SK-N-SH (cell line): ENCODE data around the gene NAALADL2. TPM values are rescaled to one million over a fixed set of nuclear protein-coding genes. Genes with fewer than 3 reads are reported as not detected.

Experiments used
- CTCF ChIA-PET: fragments of 300-600, 350-600 bp; formaldehyde crosslinking; extraction: SDS; loops from one replicate; lab custom pipeline; 2021; lab: Yijun Ruan, JAX
- POLR2A ChIA-PET: fragments of 350-600 bp; sonication (Branson Sonifier 250); formaldehyde crosslinking; extraction: SDS; loops from one replicate; lab custom pipeline; 2020; ENCODE audit warnings: antibody characterized with exemption, inconsistent platforms; lab: Yijun Ruan, JAX
- DNase-seq: peaks from one replicate; pipeline ENCODE4 v3.0.0; 2012
- H2AFZ ChIP-seq: fragments of 200-600 bp; sonication (generic); 2 replicates; pipeline ENCODE4 v1.8.1; 2016; ENCODE audit warnings: antibody characterized with exemption, mild to moderate bottlenecking, low read depth
- H3F3A ChIP-seq: fragments of 200-600 bp; sonication (generic); replicated peaks from 2 replicates; pipeline ENCODE3; 2016; ENCODE audit warnings: antibody characterized with exemption, mild to moderate bottlenecking; ENCODE audit not compliant: insufficient read depth
- H3K27ac ChIP-seq, 2 experiments: fragments of 200-500 bp in 1 of 2; fragments of 200-600 bp in 1 of 2; sonication (Bioruptor generic) in 1 of 2; sonication (generic), shearing (Covaris generic) in 1 of 2; 2 replicates each; pipeline versions ENCODE4 v1.5.1 to v1.6.1; 2014 to 2016; ENCODE audit warnings: low read depth in 2 of 2, inconsistent platforms in 1 of 2, low read length in 1 of 2, mild to moderate bottlenecking in 1 of 2, mixed read lengths in 1 of 2
- H3K27me3 ChIP-seq: fragments of 200-600 bp; sonication (generic), shearing (Covaris generic); 2 replicates; pipeline ENCODE4 v1.6.1; 2016; ENCODE audit warnings: mixed run types; ENCODE audit not compliant: insufficient read depth
- H3K36me3 ChIP-seq, 2 experiments: fragments of 200-500 bp in 1 of 2; fragments of 200-600 bp in 1 of 2; sonication (Bioruptor generic) in 1 of 2; sonication (generic) in 1 of 2; replicated peaks in 1 of 2; 2 replicates each; pipeline versions ENCODE3 to v1.5.1; 2014 to 2016; ENCODE audit warnings: low read length in 1 of 2, mild to moderate bottlenecking in 1 of 2; ENCODE audit not compliant: insufficient read depth in 2 of 2, control insufficient read depth in 1 of 2
- H3K4me1 ChIP-seq, 2 experiments: fragments of 200-500 bp in 1 of 2; fragments of 200-600 bp in 1 of 2; sonication (Bioruptor generic) in 1 of 2; sonication (generic), shearing (Covaris generic) in 1 of 2; 2 replicates each; pipeline versions ENCODE4 v1.5.1 to v1.6.1; 2014 to 2016; ENCODE audit warnings: low read depth in 1 of 2, low read length in 1 of 2, mixed run types in 1 of 2; ENCODE audit not compliant: insufficient read depth in 2 of 2, control insufficient read depth in 1 of 2
- H3K4me2 ChIP-seq: fragments of 200-600 bp; sonication (generic), shearing (Covaris generic); 2 replicates; pipeline ENCODE4 v1.6.1; 2017; ENCODE audit warnings: mixed run types
- H3K4me3 ChIP-seq, 2 experiments: fragments of 200-500 bp in 1 of 2; fragments of 200-600 bp in 1 of 2; sonication (Bioruptor generic) in 1 of 2; sonication (generic), shearing (Covaris generic) in 1 of 2; 2 replicates each; pipeline versions ENCODE4 v1.5.1 to v1.8.1; 2014 to 2016; ENCODE audit warnings: low read depth in 2 of 2, inconsistent platforms in 1 of 2, low read length in 1 of 2, mild to moderate bottlenecking in 1 of 2, mixed read lengths in 1 of 2, moderate library complexity in 1 of 2
- H3K79me2 ChIP-seq: fragments of 200-600 bp; sonication (generic); 2 replicates; pipeline ENCODE4 v1.8.1; 2017; ENCODE audit warnings: mild to moderate bottlenecking; ENCODE audit not compliant: insufficient read depth
- H3K9ac ChIP-seq: fragments of 200-600 bp; sonication (generic); 2 replicates; pipeline ENCODE4 v1.6.1; 2017; ENCODE audit warnings: mixed run types
- H3K9me2 ChIP-seq: fragments of 200-600 bp; sonication (generic); 2 replicates; pipeline ENCODE4 v1.6.1; 2017; ENCODE audit warnings: mixed run types
- H3K9me3 ChIP-seq: fragments of 200-600 bp; sonication (generic); 2 replicates; pipeline ENCODE4 v1.6.1; 2017; ENCODE audit warnings: mixed run types, mild to moderate bottlenecking, moderate library complexity
- H4K20me1 ChIP-seq: fragments of 200-600 bp; sonication (generic); 2 replicates; pipeline ENCODE4 v1.6.1; 2017; ENCODE audit warnings: mild to moderate bottlenecking, mixed run types; ENCODE audit not compliant: insufficient read depth
- CTCF ChIP-seq: fragments of 200-600 bp; sonication (generic); IDR thresholded peaks from 2 replicates; pipeline ENCODE4 v1.6.1; 2017; ENCODE audit warnings: antibody characterized with exemption, mild to moderate bottlenecking, moderate library complexity
- ELF1 ChIP-seq: IDR thresholded peaks from 2 replicates; pipeline ENCODE4 v1.4.0; 2012
- EP300 ChIP-seq, 2 experiments: IDR thresholded peaks; 2 replicates each; pipeline versions ENCODE4 v1.4.0 to v1.6.1; 2012; ENCODE audit warnings: borderline replicate concordance in 1 of 2, low read depth in 1 of 2, low read length in 1 of 2
- FOXM1 ChIP-seq: IDR thresholded peaks from 2 replicates; pipeline ENCODE4 v1.4.0; 2012; ENCODE audit warnings: low read depth, mild to moderate bottlenecking
- GATA2 ChIP-seq: sonication (generic); formaldehyde crosslinking; IDR thresholded peaks from 2 replicates; pipeline ENCODE4 v1.5.0; 2020; ENCODE audit warnings: mild to moderate bottlenecking, missing genetic modification reagents
- IRF3 ChIP-seq: fragments of 150-350 bp; IDR thresholded peaks from 2 replicates; pipeline ENCODE4 v1.6.1; 2016; ENCODE audit warnings: mild to moderate bottlenecking, low read depth, low read length
- MXI1 ChIP-seq: IDR thresholded peaks from 2 replicates; pipeline ENCODE4 v1.6.1; 2012; ENCODE audit warnings: mild to moderate bottlenecking, low read depth, low read length, improper control_type of control experiment
- PBX3 ChIP-seq: IDR thresholded peaks from 2 replicates; pipeline ENCODE4; 2012
- RAD21 ChIP-seq: IDR thresholded peaks from 2 replicates; pipeline ENCODE4 v1.6.1; 2012; ENCODE audit warnings: mild to moderate bottlenecking, low read length
- WGBS: methylation state at CpG from one replicate; pipeline ENCODE4 v1.1.6; 2017; ENCODE audit warnings: low lambda C conversion rate; 5-methylcytosine and 5-hydroxymethylcytosine counted together
- polyA plus RNA-seq, 3 experiments: library from polyadenylated mRNA; depleted of rRNA; stranded (reverse); fragments of >200 nt; gene quantifications; 2 replicates each; pipeline ENCODE4 v1.2.3, GENCODE V29; 2012

NAALADL2 gene
- polyA plus RNA-seq, 1 of the 3 experiments (the other 2 are of a cell fraction) = 1.2 TPM

GRCh38 chr3:175485436-175485835, 626.3 kb downstream of the NAALADL2 start:
- no peaks in the 10 kb centered on the region for H3K9me3 ChIP-seq
- CTCF ChIA-PET = interaction anchor here (0.8 to 1.5 kb wide), 2 partner anchors 8 to 10 kb away, joined by 3 to 4 read pairs; no protein-coding TSS in a partner anchor
- POLR2A ChIA-PET = no interaction called here
- H3K27me3 ChIP-seq = no peaks in the 10 kb centered on the region
- H3K4me3 ChIP-seq = no peak overlapping the region
- H3F3A ChIP-seq = no peaks in the 10 kb centered on the region
- H4K20me1 ChIP-seq = no peaks in the 10 kb centered on the region
- DNase-seq = no peak
- 100% methylated on average over 1 of the region's 1 CpG for WGBS
- TF ChIP-seq FOXM1 (no peak), PBX3 (no peak), IRF3 (no peak), RAD21 (no peak), CTCF (no peak), MXI1 (no peak)
- no peak overlapping the region for H3K27ac ChIP-seq
- H3K4me1 ChIP-seq = no peaks in the 10 kb centered on the region
- H2AFZ ChIP-seq = no peak overlapping the region
- no peak overlapping the region for H3K9ac ChIP-seq
- H3K79me2 ChIP-seq = no peaks in the 10 kb centered on the region
- H3K9me2 ChIP-seq = no peaks in the 10 kb centered on the region
- no peak overlapping the region for H3K4me2 ChIP-seq
- H3K36me3 ChIP-seq = no peaks in the 10 kb centered on the region

- H3K4me3 ChIP-seq = no peak overlapping the region
- H3K9me2 ChIP-seq = no peaks in the 10 kb centered on the region
- no peaks in the 10 kb centered on the region for H3K4me1 ChIP-seq
- H3K79me2 ChIP-seq = no peaks in the 10 kb centered on the region
- H4K20me1 ChIP-seq = no peaks in the 10 kb centered on the region
- no peaks in the 10 kb centered on the region for H3K9me3 ChIP-seq
- TF ChIP-seq GATA2 (no peak), RAD21 (no peak), EP300 (IDR thresholded peaks at IDR 0.05; ENCODE audit: borderline replicate concordance in 1 of 2, low read depth in 1 of 2, low read length in 1 of 2) (no peak), MXI1 (no peak), ELF1 (no peak)
- no peaks in the 10 kb centered on the region for H3K27me3 ChIP-seq
- no peak overlapping the region for H2AFZ ChIP-seq
- H3K36me3 ChIP-seq = no peaks in the 10 kb centered on the region
- no peak overlapping the region for H3K4me2 ChIP-seq
- 61% methylated on average over 6 of the region's 6 CpGs for WGBS
- no peaks in the 10 kb centered on the region for H3F3A ChIP-seq
- POLR2A ChIA-PET = no interaction called here
- no peak overlapping the region for H3K27ac ChIP-seq
- CTCF ChIA-PET = no interaction called here
- DNase-seq = no peak
- no peak overlapping the region for H3K9ac ChIP-seq
Measured at GRCh38 chr3:175486255-175486654, 627.1 kb downstream of the NAALADL2 start.
